ENCODE results near the gene DNER.

DNA sequence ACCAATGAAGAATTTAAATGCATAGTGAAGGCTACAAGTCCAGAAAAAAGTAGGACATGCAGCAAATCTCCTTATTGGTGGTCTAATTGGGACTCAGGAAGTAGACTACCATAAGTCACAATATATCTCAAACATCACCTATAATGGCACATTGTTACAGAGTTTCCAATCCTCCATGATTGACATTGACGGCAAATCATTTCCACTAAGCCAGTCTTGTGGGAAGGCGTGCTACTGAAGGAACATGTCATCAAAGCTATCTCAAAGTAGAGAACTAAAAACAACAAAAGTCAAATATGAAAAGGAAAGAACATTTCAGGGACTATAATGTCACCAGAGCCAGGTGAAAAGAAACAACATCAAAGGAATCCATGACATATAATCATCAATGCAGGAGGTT, 276.9 kb downstream of the DNER start:
- TF ChIP-seq SUZ12 (IDR thresholded peaks at IDR 0.05; ENCODE audit: extremely low read depth, insufficient read depth, insufficient read length) (no peak), ZNF274 (IDR thresholded peaks at IDR 0.05; ENCODE audit: low read depth, low read length) (no peak)
